ENCODE results near the gene HOXA4.

DNA sequence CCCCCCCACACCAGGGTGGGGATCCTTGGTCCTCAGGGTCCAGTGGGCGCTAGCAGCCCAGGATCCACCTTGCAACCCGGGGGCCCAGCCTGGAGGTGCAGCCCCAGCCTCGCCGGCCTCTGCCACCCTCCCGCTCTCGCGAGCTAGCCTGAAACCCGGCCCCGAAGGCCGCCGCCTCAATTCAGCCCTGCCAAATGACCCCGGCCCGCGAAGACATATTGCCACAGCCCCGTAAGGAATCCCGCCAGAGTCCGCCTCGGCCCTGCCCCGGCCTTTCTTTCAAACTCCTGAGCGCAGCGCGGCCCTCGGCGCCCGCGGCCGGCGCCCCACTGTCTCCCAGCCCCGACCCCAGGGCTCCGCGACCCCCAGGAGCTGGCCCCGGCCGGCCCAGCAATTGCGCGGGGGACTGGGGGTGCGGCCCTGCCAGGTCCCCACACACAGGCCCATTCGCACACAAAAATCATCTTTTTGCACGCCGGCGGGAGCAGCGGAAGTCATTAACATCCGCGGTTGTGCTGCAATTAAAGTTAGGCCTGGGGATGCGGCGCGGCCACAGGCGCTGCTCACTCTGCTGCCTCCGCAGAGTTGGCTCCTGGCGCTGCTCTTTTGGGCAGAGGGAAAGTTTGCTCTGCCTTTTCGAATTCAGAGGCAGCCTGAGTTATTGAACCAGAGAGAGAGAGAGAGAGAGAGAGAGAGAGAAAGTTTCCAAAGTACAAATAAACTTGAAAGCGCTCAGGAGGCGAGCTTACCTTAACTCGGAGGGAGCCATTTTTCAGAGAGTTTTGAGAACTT, 9.0 kb upstream of the HOXA4 start:
- TF ChIP-seq, protein P1, sequence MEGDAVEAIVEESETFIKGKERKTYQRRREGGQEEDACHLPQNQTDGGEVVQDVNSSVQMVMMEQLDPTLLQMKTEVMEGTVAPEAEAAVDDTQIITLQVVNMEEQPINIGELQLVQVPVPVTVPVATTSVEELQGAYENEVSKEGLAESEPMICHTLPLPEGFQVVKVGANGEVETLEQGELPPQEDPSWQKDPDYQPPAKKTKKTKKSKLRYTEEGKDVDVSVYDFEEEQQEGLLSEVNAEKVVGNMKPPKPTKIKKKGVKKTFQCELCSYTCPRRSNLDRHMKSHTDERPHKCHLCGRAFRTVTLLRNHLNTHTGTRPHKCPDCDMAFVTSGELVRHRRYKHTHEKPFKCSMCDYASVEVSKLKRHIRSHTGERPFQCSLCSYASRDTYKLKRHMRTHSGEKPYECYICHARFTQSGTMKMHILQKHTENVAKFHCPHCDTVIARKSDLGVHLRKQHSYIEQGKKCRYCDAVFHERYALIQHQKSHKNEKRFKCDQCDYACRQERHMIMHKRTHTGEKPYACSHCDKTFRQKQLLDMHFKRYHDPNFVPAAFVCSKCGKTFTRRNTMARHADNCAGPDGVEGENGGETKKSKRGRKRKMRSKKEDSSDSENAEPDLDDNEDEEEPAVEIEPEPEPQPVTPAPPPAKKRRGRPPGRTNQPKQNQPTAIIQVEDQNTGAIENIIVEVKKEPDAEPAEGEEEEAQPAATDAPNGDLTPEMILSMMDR (IDR thresholded peaks at IDR 0.05), result no peak
- no peak for TF ChIP-seq POLR2A (IDR thresholded peaks at IDR 0.05)
